Suprapubic skin (tissue), 4 donors: ENCODE data around the gene CCNI2.

ENCODE experiments used
- CTCF ChIP-seq, 2 donors: fragments of 200-600 bp in 1 of 2; fragments of 450-650 bp in 1 of 2; sonication (generic) in 1 of 2; IDR thresholded peaks; one replicate each; pipeline ENCODE4 v1.5.1; 2016 to 2019; ENCODE audit warnings: antibody characterized with exemption in 2 of 2, mild to moderate bottlenecking in 1 of 2, moderate library complexity in 1 of 2
- POLR2A ChIP-seq, 2 donors: fragments of 450-650 bp; IDR thresholded peaks; one replicate each; pipeline ENCODE4 v1.6.1; 2017; ENCODE audit warnings: antibody characterized with exemption in 2 of 2, mild to moderate bottlenecking in 2 of 2, moderate library complexity in 2 of 2
- POLR2AphosphoS5 ChIP-seq, 3 donors: sonication (generic); formaldehyde crosslinking; IDR thresholded peaks; one replicate each; pipeline ENCODE4 v1.6.1; 2017; ENCODE audit warnings: antibody characterized with exemption in 3 of 3

- TF ChIP-seq CTCF (IDR thresholded peaks at IDR 0.05) = no peak
- no peak for TF ChIP-seq POLR2A (IDR thresholded peaks at IDR 0.05)
- TF ChIP-seq POLR2AphosphoS5 (IDR thresholded peaks at IDR 0.05) = no peak
Measured at GRCh38 chr5:132771503-132771998, 24.3 kb downstream of the CCNI2 start.
